AG09309 (cell line): ENCODE results near the gene PILRA.
A peak's percentile ranks its signal among the peaks of the same experiment; 100 is the strongest.
"Not testable (repeated sequence)": the region's sequence is repeated elsewhere in the genome, so short reads cannot be mapped to it uniquely, and the experiment has no call there.

Experiments
- DNase-seq: peaks from one replicate; pipeline ENCODE4 v3.0.0-alpha.2; 2010; ENCODE audit warnings: low read depth
- H3K4me3 ChIP-seq: 2 replicates; pipeline ENCODE4 v1.5.1; 2011; ENCODE audit warnings: mild to moderate bottlenecking, low read depth, low read length, moderate library complexity; ENCODE audit not compliant: control insufficient read depth
- TF ChIP-seq, protein P1 (sequence below): IDR thresholded peaks from 2 replicates; pipeline ENCODE4 v1.5.1; 2011; ENCODE audit warnings: mild to moderate bottlenecking, low read depth, low read length, inconsistent platforms; ENCODE audit not compliant: insufficient read depth, control insufficient read depth; ENCODE audit errors: missing control alignments

Gene PILRA

GRCh38 chr7:100373870-100374598, 747 bp downstream of the PILRA start:
- TF ChIP-seq, protein P1, sequence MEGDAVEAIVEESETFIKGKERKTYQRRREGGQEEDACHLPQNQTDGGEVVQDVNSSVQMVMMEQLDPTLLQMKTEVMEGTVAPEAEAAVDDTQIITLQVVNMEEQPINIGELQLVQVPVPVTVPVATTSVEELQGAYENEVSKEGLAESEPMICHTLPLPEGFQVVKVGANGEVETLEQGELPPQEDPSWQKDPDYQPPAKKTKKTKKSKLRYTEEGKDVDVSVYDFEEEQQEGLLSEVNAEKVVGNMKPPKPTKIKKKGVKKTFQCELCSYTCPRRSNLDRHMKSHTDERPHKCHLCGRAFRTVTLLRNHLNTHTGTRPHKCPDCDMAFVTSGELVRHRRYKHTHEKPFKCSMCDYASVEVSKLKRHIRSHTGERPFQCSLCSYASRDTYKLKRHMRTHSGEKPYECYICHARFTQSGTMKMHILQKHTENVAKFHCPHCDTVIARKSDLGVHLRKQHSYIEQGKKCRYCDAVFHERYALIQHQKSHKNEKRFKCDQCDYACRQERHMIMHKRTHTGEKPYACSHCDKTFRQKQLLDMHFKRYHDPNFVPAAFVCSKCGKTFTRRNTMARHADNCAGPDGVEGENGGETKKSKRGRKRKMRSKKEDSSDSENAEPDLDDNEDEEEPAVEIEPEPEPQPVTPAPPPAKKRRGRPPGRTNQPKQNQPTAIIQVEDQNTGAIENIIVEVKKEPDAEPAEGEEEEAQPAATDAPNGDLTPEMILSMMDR, result peak; percentile 7
- not testable (repeated sequence) for H3K4me3 ChIP-seq

DNA sequence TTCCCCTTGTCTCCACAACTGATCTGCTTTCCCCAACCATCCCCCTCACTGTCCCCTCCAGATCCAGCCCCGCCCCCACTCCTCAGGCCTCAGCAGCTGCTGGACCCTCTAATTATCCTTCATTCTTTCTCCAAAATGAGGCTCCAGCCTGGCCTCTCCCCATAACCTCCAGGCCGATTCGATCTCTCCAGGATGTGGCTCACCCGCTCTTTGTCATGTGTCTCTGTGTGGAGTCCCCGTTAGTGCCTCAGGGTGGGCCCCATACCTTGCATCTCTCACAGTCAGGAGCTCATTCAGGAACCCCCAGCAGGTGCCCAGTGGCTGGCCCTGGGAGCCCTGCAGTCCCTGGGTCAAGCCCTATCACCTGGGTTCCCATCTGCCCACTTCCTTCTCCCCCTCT, 1.3 kb downstream of the PILRA start:
- H3K4me3 ChIP-seq, result no peak overlapping the region
- TF ChIP-seq, protein P1, result no peak
- DNase-seq, result no peak

More at GRCh38 chr7:100373870-100374598, 747 bp downstream of the PILRA start:
- not testable (repeated sequence) for DNase-seq

DNA sequence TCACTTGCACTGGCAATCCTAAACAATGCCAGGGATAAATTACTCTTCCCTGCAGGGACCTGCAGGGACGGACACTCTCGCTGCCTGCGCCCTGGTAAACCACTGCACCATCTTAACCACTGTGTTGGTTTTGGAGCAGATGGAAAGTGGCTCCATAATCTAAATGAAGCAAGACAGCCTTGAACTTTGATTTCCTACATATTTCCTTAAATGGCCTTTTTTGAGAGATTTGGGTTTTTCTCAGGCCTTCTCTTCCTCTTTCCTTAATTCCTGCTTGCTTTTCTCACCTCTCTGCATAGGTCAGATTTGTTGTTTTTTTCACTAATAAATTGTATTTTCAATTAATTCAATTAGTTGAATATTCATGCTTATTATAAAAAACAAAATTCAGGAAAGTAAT, 2.8 kb downstream of the PILRA start:
- no peak for DNase-seq
- TF ChIP-seq, protein P1, result no peak
- no peak overlapping the region for H3K4me3 ChIP-seq

GRCh38 chr7:100378114-100378755, 4.9 kb downstream of the PILRA start:
- peak; percentile 11 for DNase-seq
- TF ChIP-seq, protein P1, result no peak
- no peak overlapping the region for H3K4me3 ChIP-seq

DNA sequence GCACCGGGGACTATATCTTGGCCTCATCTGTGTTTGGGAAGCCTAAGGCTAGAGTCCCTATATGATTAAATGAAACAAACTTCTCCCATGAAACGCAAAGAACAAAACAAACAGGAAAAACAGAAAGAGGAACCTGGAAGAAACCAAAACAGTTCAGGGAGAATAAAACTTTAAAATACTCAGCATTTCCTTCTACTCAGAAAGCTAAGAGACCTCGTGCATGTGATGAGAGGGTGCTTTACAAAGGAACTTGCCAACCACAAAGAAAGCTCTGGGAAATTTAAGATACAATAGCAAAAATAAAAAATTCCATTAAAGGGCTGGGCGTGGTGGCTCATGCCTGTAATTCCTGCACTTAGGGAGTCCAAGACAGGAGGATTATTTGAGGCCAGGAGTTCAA, 6.9 kb downstream of the PILRA start:
- H3K4me3 ChIP-seq, result no peak overlapping the region
- TF ChIP-seq, protein P1, result no peak
- no peak for DNase-seq

DNA sequence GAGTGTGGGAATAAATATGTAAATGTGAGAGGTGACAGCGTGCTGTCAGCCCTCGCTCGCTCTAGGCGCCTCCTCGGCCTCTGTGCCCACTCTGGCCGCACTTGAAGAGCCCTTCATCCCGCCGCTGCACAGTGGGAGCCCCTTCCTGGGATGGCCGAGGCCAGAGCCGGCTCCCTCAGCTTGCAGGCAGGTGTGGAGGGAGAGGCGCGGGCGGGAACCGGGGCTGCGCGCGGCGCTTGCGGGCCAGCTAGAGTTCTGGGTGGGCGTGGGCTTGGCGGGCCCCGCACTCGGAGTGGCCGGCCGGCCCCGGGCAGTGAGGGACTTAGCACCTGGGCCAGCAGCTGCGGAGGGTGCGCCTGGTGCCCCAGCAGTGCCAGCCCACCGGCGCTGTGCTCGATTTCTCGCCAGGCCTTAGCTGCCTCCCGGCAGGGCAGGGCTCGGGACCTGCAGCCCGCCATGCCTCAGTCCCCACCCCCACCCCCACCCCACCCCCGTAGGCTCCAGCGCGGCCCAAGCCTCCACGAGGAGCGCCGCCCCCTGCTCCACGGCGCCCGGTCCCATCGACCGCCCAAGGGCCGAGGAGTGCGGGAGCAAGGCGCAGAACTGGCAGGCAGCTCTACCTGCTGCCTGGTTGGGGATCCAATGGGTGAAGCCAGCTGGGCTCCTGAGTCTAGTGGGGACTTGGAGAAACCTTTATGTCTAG, 8.4 kb downstream of the PILRA start:
- not testable (repeated sequence) for DNase-seq, H3K4me3 ChIP-seq

DNA sequence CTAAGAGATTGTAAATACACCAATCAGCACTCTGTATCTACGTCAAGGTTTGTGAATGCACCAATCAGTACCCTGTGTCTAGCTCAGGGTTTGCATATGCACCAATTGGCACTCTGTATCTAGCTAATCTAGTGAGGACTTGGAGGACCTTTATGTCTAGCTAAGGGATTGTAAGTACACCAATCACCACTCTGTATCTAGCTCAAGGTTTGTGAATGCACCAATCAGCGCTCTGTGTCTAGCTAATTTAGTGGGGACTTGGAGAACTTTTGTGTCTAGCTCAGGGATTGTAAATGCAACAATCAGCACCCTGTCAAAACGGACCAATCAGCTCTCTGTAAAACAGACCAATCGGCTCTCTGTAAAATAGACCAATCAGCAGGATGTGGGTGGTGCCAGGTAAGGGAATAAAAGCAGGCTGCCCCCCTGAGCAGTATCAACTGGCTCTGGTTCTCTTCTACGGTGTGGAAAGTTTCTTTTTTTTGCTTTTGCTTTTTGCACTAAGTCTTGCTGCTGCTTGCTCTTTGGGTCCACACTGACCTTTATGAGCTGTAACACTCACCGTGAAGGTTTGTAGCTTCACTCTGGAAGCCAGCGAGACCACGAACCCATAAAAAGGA, 9.1 kb downstream of the PILRA start:
- not testable (repeated sequence) for H3K4me3 ChIP-seq, DNase-seq
